Activated CD8-positive, alpha-beta memory T cell treated with anti-CD3 and anti-CD28 coated beads, Interleukin-2, amount 10 ng/mL, durations not matched to agents 7 days and 5 days (primary cell): Measurements from ENCODE around the gene INKA1. TPM values are rescaled to one million over a fixed set of nuclear protein-coding genes. Genes with fewer than 3 reads are reported as not detected.
A peak's percentile ranks its signal among the peaks of the same experiment; 100 is the strongest.
"Not testable (repeated sequence)": the region's sequence is repeated elsewhere in the genome, so short reads cannot be mapped to it uniquely, and the experiment has no call there.

Source experiments
- ATAC-seq: fragments of 150-1000 bp; cut with Tn5 transposase; one replicate; pipeline ENCODE4 v1.10.0; 2021; ENCODE audit warnings: moderate library complexity
- CTCF ChIA-PET: fragments of 350-600 bp; sonication (Branson Sonifier 250); formaldehyde crosslinking; loops from one replicate; lab custom pipeline; 2021; ENCODE audit warnings: antibody characterized with exemption; lab: Charles Lee
- DNase-seq: peaks from one replicate; pipeline ENCODE4 v3.0.0-alpha.2; 2020
- H3K27ac Mint-ChIP-seq: one replicate; pipeline ENCODE4 v1.8.0; 2021; ENCODE audit warnings: mild to moderate bottlenecking, mixed read lengths
- H3K27me3 Mint-ChIP-seq: one replicate; pipeline ENCODE4 v1.8.0; 2021; ENCODE audit warnings: mixed read lengths
- H3K36me3 Mint-ChIP-seq: one replicate; pipeline ENCODE4 v1.8.0; 2021; ENCODE audit warnings: mild to moderate bottlenecking, mixed read lengths
- H3K4me1 Mint-ChIP-seq: one replicate; pipeline ENCODE4 v1.8.0; 2021; ENCODE audit warnings: mixed read lengths
- H3K4me3 Mint-ChIP-seq: one replicate; pipeline ENCODE4 v1.8.0; 2021; ENCODE audit warnings: mild to moderate bottlenecking, moderate library complexity, mixed read lengths
- H3K9me3 Mint-ChIP-seq: one replicate; pipeline ENCODE4 v1.8.0; 2022; ENCODE audit warnings: low read depth, mixed read lengths
- total RNA-seq, 2 experiments: library from RNA; stranded (reverse); gene quantifications; one replicate each; pipeline ENCODE4 v1.2.3, GENCODE V29; 2021

INKA1 gene
- total RNA-seq, 2 experiments from 2014 or later, result 0.73 to 0.85 TPM

GRCh38 chr3:49779358-49780079, 23.5 kb upstream of the INKA1 start:
- H3K4me1 Mint-ChIP-seq, result peaks cover 26% of the 10 kb centered on the region
- H3K27me3 Mint-ChIP-seq, result no peaks in the 10 kb centered on the region
- DNase-seq (no peak), ATAC-seq (no peak)
- H3K36me3 Mint-ChIP-seq, result peaks cover 31% of the 10 kb centered on the region
- CTCF ChIA-PET, result interaction anchor here (0.8 kb wide), 1 partner anchor 23 kb away, joined by 3 read pairs; no protein-coding TSS in a partner anchor
- no peak overlapping the region for H3K27ac Mint-ChIP-seq
- no peaks in the 10 kb centered on the region for H3K9me3 Mint-ChIP-seq
- H3K4me3 Mint-ChIP-seq, result no peak overlapping the region

GRCh38 chr3:49780080-49780974, 22.7 kb upstream of the INKA1 start:
- H3K4me3 Mint-ChIP-seq, result no peak overlapping the region
- H3K36me3 Mint-ChIP-seq, result peaks cover 32% of the 10 kb centered on the region
- no peak for DNase-seq
- no peak for ATAC-seq
- CTCF ChIA-PET, result interaction anchor here (0.8 kb wide), 1 partner anchor 22 kb away, joined by 3 read pairs; no protein-coding TSS in a partner anchor
- no peaks in the 10 kb centered on the region for H3K9me3 Mint-ChIP-seq
- H3K27me3 Mint-ChIP-seq, result no peaks in the 10 kb centered on the region
- no peak overlapping the region for H3K27ac Mint-ChIP-seq
- peaks cover 31% of the 10 kb centered on the region for H3K4me1 Mint-ChIP-seq

GRCh38 chr3:49780975-49781365, 22.1 kb upstream of the INKA1 start:
- H3K27me3 Mint-ChIP-seq, ATAC-seq, DNase-seq, H3K9me3 Mint-ChIP-seq, H3K27ac Mint-ChIP-seq, H3K4me3 Mint-ChIP-seq: not testable (repeated sequence)
- CTCF ChIA-PET, result interaction anchor here (0.6 kb wide), 1 partner anchor 19 kb away, joined by 3 read pairs; the partner anchor contains the start of gene CDHR4
- H3K4me1 Mint-ChIP-seq, result peaks cover 35% of the 10 kb centered on the region
- peaks cover 33% of the 10 kb centered on the region for H3K36me3 Mint-ChIP-seq

GRCh38 chr3:49781415-49782199, 21.5 kb upstream of the INKA1 start:
- no peaks in the 10 kb centered on the region for H3K9me3 Mint-ChIP-seq
- H3K36me3 Mint-ChIP-seq, result peaks cover 32% of the 10 kb centered on the region
- ATAC-seq (no peak), DNase-seq (no peak)
- H3K27ac Mint-ChIP-seq, result no peak overlapping the region
- CTCF ChIA-PET, result interaction anchor here (0.6 kb wide), 1 partner anchor 18 kb away, joined by 3 read pairs; the partner anchor contains the start of gene CDHR4
- no peak overlapping the region for H3K4me3 Mint-ChIP-seq
- no peaks in the 10 kb centered on the region for H3K27me3 Mint-ChIP-seq
- H3K4me1 Mint-ChIP-seq, result peaks cover 36% of the 10 kb centered on the region

- DNase-seq, CTCF ChIA-PET: not testable (repeated sequence)
Observed at GRCh38 chr3:49782277-49782676, 20.8 kb upstream of the INKA1 start.

GRCh38 chr3:49785565-49786356, 17.3 kb upstream of the INKA1 start:
- Mint-ChIP-seq H3K27me3 (no peaks in the 10 kb centered on the region), H3K9me3 (no peaks in the 10 kb centered on the region), H3K4me3 (peak overlapping the region; percentile 77), H3K4me1 (peaks cover 36% of the 10 kb centered on the region), H3K36me3 (peaks cover 18% of the 10 kb centered on the region), H3K27ac (peak overlapping the region; percentile 82)
- CTCF ChIA-PET, result interaction anchor here (1.0 to 3.1 kb wide), 7 partner anchors 17 to 441 kb away, joined by 3 to 27 read pairs (median 4); partner anchors contain the start of genes AMIGO3 and INKA1
- ATAC-seq, result peak; percentile 54
- DNase-seq, result peak; percentile 58

More at GRCh38 chr3:49782277-49782676, 20.8 kb upstream of the INKA1 start:
- peaks cover 28% of the 10 kb centered on the region for H3K36me3 Mint-ChIP-seq
- H3K4me3 Mint-ChIP-seq, H3K27ac Mint-ChIP-seq, H3K27me3 Mint-ChIP-seq, H3K9me3 Mint-ChIP-seq, ATAC-seq: not testable (repeated sequence)
- peaks cover 43% of the 10 kb centered on the region for H3K4me1 Mint-ChIP-seq

- peak; percentile 99 for ATAC-seq
Observed at GRCh38 chr3:49786357-49787181, 16.5 kb upstream of the INKA1 start, which contains the start of gene IP6K1. Gene IP6K1 (minus strand): TSS chr3:49786542. CDS start chr3:49748040, 38,502 bp downstream.

GRCh38 chr3:49787182-49787464, 15.9 kb upstream of the INKA1 start:
- CTCF ChIA-PET, result interaction anchor here (1.4 to 3.1 kb wide), 7 partner anchors 12 to 439 kb away, joined by 3 to 27 read pairs (median 5); partner anchors contain the start of genes CDHR4 and INKA1
- Mint-ChIP-seq H3K9me3 (no peaks in the 10 kb centered on the region), H3K27ac (peak overlapping the region; percentile 92), H3K4me1 (peaks cover 28% of the 10 kb centered on the region), H3K36me3 (peaks cover 12% of the 10 kb centered on the region), H3K4me3 (peak overlapping the region; percentile 77), H3K27me3 (no peaks in the 10 kb centered on the region)
- no peak for ATAC-seq
- DNase-seq, result no peak

More at GRCh38 chr3:49786357-49787181, 16.5 kb upstream of the INKA1 start, which contains the start of gene IP6K1:
- H3K27me3 Mint-ChIP-seq, result no peaks in the 10 kb centered on the region
- H3K9me3 Mint-ChIP-seq, result no peaks in the 10 kb centered on the region
- H3K36me3 Mint-ChIP-seq, result peaks cover 13% of the 10 kb centered on the region
- peak; percentile 100 for DNase-seq
- peak within 1 kb of the TSS; percentile 77 for H3K4me3 Mint-ChIP-seq
- CTCF ChIA-PET, result interaction anchor here (1.0 to 3.1 kb wide), 10 partner anchors 13 to 440 kb away, joined by 3 to 27 read pairs (median 4); partner anchors contain the start of genes AMIGO3, CDHR4 and INKA1
- peak within 1 kb of the TSS; percentile 92 for H3K27ac Mint-ChIP-seq
- H3K4me1 Mint-ChIP-seq, result peaks cover 28% of the 10 kb centered on the region

- Mint-ChIP-seq H3K4me3 (no peak overlapping the region), H3K27ac (no peak overlapping the region), H3K9me3 (no peaks in the 10 kb centered on the region), H3K27me3 (no peaks in the 10 kb centered on the region), H3K36me3 (peaks cover 10% of the 10 kb centered on the region), H3K4me1 (peaks cover 26% of the 10 kb centered on the region)
- CTCF ChIA-PET, result interaction anchor here (1.4 to 3.1 kb wide), 7 partner anchors 12 to 439 kb away, joined by 3 to 27 read pairs (median 5); partner anchors contain the start of genes CDHR4 and INKA1
- ATAC-seq, result no peak
- DNase-seq, result no peak
Observed at GRCh38 chr3:49787536-49787935, 15.5 kb upstream of the INKA1 start.

- Mint-ChIP-seq H3K27ac (no peak overlapping the region), H3K36me3 (peaks cover 10% of the 10 kb centered on the region), H3K9me3 (no peaks in the 10 kb centered on the region), H3K4me3 (no peak overlapping the region), H3K27me3 (no peaks in the 10 kb centered on the region), H3K4me1 (peaks cover 26% of the 10 kb centered on the region)
- ATAC-seq, result no peak
- DNase-seq, result no peak
- CTCF ChIA-PET, result interaction anchor here (1.4 to 3.1 kb wide), 4 partner anchors 11 to 51 kb away, joined by 3 to 27 read pairs (median 12); partner anchors contain the start of genes CDHR4 and INKA1
Observed at GRCh38 chr3:49788056-49788455, 15.0 kb upstream of the INKA1 start.
